HT1080 (cell line): ENCODE measurements around the gene ZDHHC18. TPM values are rescaled to one million over a fixed set of nuclear protein-coding genes. Genes with fewer than 3 reads are reported as not detected.
"Not testable (repeated sequence)": the region's sequence is repeated elsewhere in the genome, so short reads cannot be mapped to it uniquely, and the experiment has no call there.

ENCODE experiments used
- DNase-seq: peaks from one replicate; pipeline ENCODE4 v3.0.0-alpha.2; 2015; ENCODE audit warnings: low read depth
- total RNA-seq: library from RNA; depleted of rRNA; stranded (reverse); fragments of >200 nt; shearing (Covaris generic); gene quantifications from 2 replicates; pipeline ENCODE4 v1.2.3, GENCODE V29; 2014

Gene ZDHHC18
- total RNA-seq, 1 experiment from 2014 or later, result 30.4 TPM

GRCh38 chr1:26790551-26790953 is 35.9 kb upstream of the ZDHHC18 start:
- DNase-seq, result peak; percentile 37

DNA sequence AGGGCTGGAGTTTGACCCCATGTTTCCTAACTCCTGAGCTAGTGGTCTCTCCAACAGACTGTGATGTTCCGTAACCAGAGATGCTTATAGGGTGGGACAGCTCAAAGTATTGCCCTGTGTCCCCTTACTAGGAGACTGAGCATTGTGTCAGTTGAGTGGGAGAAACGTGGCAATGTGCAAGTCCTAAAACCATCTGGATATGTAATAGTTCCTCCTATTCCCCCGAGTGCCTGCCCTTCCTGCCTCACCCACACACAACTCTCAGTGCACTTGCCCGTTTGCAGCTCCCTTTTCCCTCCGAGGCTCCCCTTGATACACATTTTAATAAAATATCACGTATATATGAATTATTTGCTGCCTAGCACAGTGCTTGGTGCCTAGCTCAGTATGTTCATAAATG is 35.3 kb upstream of the ZDHHC18 start:
- DNase-seq, result no peak

- no peak for DNase-seq
Observed at GRCh38 chr1:26791626-26792025, 34.9 kb upstream of the ZDHHC18 start.

- DNase-seq, result no peak
Observed at GRCh38 chr1:26792924-26793323, 33.6 kb upstream of the ZDHHC18 start.

- DNase-seq, result no peak
Observed at GRCh38 chr1:26794391-26794790, 32.1 kb upstream of the ZDHHC18 start.

DNA sequence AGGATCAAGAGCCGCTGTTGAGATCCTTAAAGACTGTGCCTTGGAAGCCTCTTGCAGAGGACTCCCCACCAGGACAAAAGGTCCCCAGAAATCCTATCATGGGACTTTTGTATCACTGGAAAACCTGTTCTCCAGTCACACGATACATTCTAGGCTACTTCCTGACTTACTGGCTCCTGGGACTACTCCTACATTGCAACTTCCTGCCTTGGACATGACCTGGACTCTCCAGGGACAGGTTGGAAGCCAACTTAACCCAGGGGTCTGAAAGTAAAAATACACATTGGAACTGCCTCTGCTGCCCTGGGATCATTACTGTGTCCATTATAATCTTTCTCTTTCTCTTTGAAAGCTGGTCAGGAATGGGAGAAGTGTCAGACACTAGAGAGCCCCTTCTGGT is 28.9 kb upstream of the ZDHHC18 start:
- DNase-seq, result no peak

DNA sequence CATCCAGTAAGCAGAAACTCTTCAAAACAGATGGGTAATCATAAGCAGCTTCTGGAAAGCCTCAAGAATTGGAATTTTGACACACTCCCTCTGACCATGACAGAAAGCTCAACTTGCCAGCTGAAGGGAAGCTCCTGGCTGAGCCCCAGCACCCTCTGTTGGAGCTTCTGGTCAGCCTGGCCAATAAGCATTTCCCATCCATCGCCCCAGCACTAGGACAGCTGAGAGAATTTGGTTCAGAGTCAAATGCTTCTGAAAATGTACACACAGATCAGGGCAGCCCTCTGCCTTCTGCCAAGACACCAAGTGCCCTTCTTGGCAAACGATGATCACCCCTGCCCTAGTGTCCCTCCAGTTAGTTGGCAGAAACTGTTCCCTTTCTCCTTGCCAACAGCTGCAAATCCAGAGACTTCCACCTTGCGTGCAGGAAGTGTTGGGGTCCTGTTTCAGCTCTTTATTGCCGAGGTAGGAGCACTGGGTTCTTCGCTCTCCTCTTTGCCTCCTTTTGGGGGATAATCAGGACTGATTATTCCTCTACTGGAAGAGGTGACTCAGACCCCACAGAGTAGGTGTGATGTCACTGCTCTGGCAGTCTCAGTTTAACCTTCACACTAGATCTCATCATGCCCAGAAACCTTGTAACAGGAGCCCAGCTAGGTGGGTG is 26.9 kb upstream of the ZDHHC18 start:
- DNase-seq, result peak; percentile 69

DNA sequence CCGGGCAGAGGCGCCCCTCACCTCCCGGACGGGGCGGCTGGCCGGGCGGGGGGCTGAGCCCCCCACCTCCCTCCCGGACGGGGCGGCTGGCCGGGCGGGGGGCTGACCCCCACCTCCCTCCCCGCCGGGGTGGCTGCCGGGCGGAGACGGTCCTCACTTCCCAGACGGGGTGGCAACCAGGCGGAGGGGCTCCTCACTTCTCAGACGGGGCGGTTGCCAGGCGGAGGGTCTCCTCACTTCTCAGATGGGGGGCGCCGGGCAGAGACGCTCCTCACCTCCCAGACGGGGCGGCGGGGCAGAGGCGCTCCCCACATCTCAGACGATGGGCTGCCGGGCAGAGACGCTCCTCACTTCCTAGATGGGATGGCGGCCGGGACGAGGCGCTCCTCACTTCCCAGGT is 22.6 kb upstream of the ZDHHC18 start:
- not testable (repeated sequence) for DNase-seq

- DNase-seq, result peak; percentile 70
Observed at GRCh38 chr1:26810105-26810504, 16.4 kb upstream of the ZDHHC18 start.

- DNase-seq, result no peak
Observed at GRCh38 chr1:26811057-26811456, 15.4 kb upstream of the ZDHHC18 start.

GRCh38 chr1:26811708-26812107 is 14.8 kb upstream of the ZDHHC18 start:
- DNase-seq, result no peak

GRCh38 chr1:26814377-26814776 is 12.1 kb upstream of the ZDHHC18 start:
- DNase-seq, result no peak

- no peak for DNase-seq
Observed at GRCh38 chr1:26814893-26815292, 11.6 kb upstream of the ZDHHC18 start.

DNA sequence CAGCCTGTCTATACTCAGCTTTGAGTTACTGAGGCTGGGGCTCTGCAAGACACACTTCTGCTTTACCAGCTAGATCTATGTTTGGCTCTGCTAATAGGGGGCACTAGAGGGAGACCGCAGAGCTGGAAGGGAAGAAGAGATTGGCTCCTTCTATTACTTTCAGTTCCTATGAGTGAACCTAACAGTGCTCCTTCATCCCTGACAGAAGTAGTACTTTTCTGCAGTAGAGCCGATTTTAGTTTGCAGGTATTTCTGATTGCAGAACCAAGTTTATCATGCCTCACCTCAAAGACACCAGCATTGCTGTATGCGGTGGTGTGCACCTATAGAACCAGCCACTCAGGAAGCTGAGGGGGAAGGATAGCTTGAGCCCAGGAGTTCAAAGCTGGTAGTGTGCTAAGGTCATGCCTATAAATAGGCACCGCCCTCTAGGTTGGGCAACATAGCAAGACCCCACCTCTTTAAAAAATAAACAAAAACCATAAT is 5.7 kb upstream of the ZDHHC18 start:
- DNase-seq, result no peak

GRCh38 chr1:26822737-26823395 is 3.6 kb upstream of the ZDHHC18 start:
- no peak for DNase-seq

DNA sequence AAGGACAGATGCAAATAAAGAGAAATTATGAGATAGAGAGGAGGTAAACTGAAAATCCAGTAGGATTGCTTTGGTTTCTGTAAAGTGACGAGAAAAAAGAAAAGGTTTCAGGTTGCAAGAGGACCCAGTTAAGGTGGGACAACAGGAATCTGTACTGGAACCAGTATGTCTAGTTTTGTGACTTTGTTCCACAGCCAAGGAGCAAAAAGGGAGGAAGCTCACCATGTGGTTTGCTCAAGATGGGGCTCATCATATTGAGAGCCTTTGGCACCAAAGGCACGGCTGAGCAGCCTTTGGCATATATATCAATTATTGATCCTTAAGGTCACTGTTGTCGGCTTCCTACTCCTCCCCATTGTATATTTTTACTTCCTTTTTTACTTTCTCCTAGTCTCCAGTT is 1.8 kb upstream of the ZDHHC18 start:
- no peak for DNase-seq

DNA sequence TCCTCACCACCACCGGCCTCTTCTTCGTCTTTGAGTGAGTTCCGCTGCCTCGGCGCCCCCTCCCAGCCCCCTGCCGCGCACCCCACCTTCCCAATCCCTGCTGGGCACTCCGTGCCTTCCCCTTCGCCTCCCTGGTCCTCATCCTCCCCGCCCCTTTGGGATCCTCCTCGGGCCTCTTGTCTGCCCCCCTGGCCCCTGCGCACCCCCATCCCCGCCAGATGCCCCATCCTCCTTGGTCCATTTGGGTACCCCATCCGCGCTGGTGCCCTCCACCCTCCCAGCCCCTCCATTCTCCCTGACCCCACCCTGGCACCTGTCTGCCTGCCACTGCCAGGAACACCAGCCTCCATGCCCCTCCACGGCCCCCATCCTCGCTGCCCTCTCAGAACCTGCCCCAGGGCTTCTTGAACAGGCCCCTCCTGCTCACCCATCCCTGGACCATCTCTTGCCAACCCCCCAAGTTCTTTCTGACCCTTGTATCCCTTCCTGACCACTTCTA is 667 bp downstream of the ZDHHC18 start:
- DNase-seq, result no peak

DNA sequence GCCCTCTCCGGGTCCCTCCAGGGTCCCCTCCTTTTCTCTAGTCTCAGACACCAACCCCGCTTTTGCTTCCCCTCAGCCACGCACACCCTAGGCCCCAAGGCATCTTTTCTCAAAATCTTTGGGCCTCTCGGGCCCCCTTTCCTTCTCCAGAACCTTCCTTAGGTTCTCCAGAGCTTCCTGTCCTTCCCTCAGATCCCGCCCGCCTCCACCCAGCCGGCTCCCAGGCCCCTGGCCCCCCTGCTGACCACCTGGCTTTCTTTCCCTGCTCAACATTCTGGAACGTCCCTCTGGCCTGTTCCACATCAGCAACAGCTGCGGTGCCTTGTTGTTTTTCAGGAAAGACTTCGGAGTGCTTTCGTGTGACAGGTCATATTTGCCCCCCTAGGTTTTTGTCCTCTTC is 1.2 kb downstream of the ZDHHC18 start:
- DNase-seq, result no peak

GRCh38 chr1:26828411-26828991 is 2.0 kb downstream of the ZDHHC18 start:
- no peak for DNase-seq

DNA sequence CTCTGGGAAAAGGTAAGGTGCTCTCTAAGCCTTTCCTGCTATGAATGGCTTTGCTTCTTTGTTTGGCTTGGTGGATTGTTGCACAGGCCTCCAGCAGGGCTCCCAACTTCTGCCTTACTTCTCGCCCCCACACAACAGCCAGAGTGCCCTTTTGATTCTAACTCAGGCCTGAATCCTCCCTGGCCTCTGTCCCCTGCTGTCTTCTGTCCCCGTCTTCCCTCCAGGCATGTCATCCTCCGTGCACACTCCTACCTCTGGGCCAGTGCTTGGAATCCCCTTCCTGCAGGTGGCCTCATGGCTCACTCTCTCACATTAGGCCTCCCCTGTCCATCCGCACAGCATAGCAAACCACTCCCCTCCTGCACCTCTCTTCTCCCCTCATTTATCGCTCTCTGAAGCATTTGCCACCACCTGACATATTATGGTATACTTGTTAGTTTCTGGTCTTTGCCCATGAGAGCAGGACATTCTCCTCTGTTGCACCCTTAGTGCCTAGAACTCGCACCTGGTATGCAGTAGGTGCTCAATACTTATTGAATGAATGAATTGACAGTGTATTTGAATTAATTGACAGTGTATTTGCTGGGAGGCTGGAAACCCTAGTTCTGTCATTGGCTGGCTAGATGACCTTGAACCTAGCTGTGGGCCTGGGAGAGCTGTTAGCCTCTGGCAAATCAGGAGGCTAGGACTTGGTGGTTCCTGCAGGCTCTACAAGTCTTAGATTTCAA is 2.9 kb downstream of the ZDHHC18 start:
- no peak for DNase-seq

DNA sequence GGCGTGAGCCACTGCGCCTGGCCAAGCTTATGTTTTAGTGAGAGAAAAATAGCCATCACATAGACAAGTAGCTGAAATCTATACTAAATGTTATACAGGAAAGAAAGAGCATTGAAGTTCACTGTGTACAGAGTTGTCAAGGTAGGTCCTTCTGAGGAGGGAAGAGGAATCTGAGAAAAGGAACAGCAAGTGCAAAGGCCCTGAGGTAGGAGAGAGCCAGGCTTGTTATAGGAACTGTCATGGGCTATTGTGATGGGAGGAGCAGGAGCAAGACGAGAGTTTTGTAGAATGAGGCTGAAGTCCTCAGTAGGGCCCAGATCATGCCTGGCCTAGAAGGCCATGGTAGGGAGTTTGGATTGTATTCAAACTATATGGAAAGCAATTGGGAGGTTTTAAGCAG is 4.6 kb downstream of the ZDHHC18 start:
- no peak for DNase-seq
